ENCODE results near the gene ALG12. TPM values are rescaled to one million over a fixed set of nuclear protein-coding genes. Genes with fewer than 3 reads are reported as not detected.
A peak's percentile ranks its signal among the peaks of the same experiment; 100 is the strongest.

ALG12 gene
- total and polyA plus RNA-seq, 2 of the 13 experiments (the other 11 are each of a cell fraction or from before 2014, with no cell fraction given) = 7.8 to 15.8 TPM

DNA sequence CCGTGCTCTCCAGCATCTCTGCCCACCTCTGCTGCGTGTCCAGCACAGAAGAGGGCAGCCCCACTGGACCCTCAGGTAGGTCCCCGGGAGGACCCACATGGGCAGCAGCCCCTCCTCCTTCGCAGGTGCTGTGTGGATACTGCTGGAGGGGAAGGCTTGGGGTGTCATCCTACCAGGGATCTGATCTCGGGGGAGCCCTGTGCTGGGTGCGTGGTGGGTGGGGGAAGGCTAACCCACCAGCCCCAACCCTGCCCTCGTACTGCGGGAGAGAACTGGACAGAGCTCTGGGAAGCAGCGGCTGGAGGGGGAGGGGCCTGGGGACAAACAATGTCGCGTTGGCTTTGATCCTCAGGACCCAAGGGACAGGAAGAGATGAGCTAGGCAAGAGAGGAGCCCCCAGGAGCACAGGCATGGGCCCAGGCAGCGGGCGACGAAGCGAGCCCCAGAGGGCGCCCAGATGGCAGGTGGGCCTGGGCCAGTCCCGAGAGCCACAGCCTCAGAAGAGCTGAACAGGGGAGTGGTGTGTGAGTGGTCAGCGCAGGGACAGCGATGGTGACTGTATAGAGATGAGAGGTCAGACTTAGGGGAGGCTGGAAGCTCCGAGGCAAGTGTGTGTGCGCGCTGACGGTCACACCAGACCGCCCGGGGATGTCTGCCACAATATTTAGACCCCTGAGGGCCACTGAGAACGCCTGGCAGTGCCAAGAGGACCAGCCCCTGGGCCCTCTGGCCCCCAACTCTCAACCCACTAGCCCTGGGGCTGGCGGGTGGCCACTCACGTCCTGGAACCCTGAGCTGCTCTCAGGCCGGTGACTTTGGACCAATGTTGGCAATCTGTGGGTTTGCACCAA is 40.9 kb upstream of the ALG12 start (continued):
- TF ChIP-seq MIER3 (CRISPR knock-in tag; IDR thresholded peaks at IDR 0.05; ENCODE audit: borderline replicate concordance) (no peak; the same call in 1 of the 2 replicates), ELF4 (CRISPR knock-in tag; IDR thresholded peaks at IDR 0.05; ENCODE audit: borderline replicate concordance) (0 out of 2 replicates have a peak, but pooled peaks have one; percentile 5), EHMT2 (IDR thresholded peaks at IDR 0.05; ENCODE audit: borderline replicate concordance, low read depth, low read length) (no peak), ZNF569 (CRISPR knock-in tag; IDR thresholded peaks at IDR 0.05; ENCODE audit: borderline replicate concordance) (no peak), SOX5 (CRISPR knock-in tag; IDR thresholded peaks at IDR 0.05; ENCODE audit: borderline replicate concordance) (peak; percentile 69; the same call in 1 of the 2 replicates), CEBPZ (IDR thresholded peaks at IDR 0.05; ENCODE audit: low read length) (no peak), SKI (IDR thresholded peaks at IDR 0.05; ENCODE audit: partially characterized antibody) (peak; percentile 10), PHF21A (CRISPR knock-in tag; IDR thresholded peaks at IDR 0.05) (peak; percentile 84), SMARCC2 (IDR thresholded peaks at IDR 0.05) (no peak), ZNF180 (CRISPR knock-in tag; IDR thresholded peaks at IDR 0.05; ENCODE audit: borderline replicate concordance, low read depth) (no peak), ZNF660 (CRISPR knock-in tag; IDR thresholded peaks at IDR 0.05; ENCODE audit: borderline replicate concordance, low read depth) (no peak), ZFY (CRISPR knock-in tag; IDR thresholded peaks at IDR 0.05) (peak; percentile 62; the same call in 1 of the 2 replicates), TBP (CRISPR knock-in tag; IDR thresholded peaks at IDR 0.05) (0 out of 2 replicates have a peak, but pooled peaks have one; percentile 36), PRPF4 (IDR thresholded peaks at IDR 0.05; ENCODE audit: low read depth, low read length, poor library complexity, severe bottlenecking) (no peak), HOXD1 (CRISPR knock-in tag; IDR thresholded peaks at IDR 0.05) (no peak), ZNF709 (CRISPR knock-in tag; IDR thresholded peaks at IDR 0.05) (no peak), GATAD1 (CRISPR knock-in tag; IDR thresholded peaks at IDR 0.05) (peak; percentile 14; the same call in 1 of the 2 replicates), ZNF605 (CRISPR knock-in tag; IDR thresholded peaks at IDR 0.05) (0 out of 2 replicates have a peak, but pooled peaks have one; percentile 51), FOXK2 (IDR thresholded peaks at IDR 0.05) (no peak)
- TF ChIP-seq, protein P1, sequence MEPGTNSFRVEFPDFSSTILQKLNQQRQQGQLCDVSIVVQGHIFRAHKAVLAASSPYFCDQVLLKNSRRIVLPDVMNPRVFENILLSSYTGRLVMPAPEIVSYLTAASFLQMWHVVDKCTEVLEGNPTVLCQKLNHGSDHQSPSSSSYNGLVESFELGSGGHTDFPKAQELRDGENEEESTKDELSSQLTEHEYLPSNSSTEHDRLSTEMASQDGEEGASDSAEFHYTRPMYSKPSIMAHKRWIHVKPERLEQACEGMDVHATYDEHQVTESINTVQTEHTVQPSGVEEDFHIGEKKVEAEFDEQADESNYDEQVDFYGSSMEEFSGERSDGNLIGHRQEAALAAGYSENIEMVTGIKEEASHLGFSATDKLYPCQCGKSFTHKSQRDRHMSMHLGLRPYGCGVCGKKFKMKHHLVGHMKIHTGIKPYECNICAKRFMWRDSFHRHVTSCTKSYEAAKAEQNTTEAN (CRISPR knock-in tag; conservative IDR thresholded peaks at IDR 0.05) = no peak; the same call in 1 of the 2 replicates
- TF ChIP-seq, protein P2, sequence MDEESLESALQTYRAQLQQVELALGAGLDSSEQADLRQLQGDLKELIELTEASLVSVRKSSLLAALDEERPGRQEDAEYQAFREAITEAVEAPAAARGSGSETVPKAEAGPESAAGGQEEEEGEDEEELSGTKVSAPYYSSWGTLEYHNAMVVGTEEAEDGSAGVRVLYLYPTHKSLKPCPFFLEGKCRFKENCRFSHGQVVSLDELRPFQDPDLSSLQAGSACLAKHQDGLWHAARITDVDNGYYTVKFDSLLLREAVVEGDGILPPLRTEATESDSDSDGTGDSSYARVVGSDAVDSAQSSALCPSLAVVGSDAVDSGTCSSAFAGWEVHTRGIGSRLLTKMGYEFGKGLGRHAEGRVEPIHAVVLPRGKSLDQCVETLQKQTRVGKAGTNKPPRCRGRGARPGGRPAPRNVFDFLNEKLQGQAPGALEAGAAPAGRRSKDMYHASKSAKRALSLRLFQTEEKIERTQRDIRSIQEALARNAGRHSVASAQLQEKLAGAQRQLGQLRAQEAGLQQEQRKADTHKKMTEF (CRISPR knock-in tag; IDR thresholded peaks at IDR 0.05) = no peak
- TF ChIP-seq, protein P3, sequence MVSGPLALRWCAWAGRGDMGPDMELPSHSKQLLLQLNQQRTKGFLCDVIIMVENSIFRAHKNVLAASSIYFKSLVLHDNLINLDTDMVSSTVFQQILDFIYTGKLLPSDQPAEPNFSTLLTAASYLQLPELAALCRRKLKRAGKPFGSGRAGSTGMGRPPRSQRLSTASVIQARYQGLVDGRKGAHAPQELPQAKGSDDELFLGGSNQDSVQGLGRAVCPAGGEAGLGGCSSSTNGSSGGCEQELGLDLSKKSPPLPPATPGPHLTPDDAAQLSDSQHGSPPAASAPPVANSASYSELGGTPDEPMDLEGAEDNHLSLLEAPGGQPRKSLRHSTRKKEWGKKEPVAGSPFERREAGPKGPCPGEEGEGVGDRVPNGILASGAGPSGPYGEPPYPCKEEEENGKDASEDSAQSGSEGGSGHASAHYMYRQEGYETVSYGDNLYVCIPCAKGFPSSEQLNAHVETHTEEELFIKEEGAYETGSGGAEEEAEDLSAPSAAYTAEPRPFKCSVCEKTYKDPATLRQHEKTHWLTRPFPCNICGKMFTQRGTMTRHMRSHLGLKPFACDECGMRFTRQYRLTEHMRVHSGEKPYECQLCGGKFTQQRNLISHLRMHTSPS (CRISPR knock-in tag; IDR thresholded peaks at IDR 0.05; ENCODE audit: low read depth) = no peak; the same call in 1 of the 2 replicates
